ENCODE measurements around the gene PDGFD.

GRCh38 chr11:103985041-103985440 is 178.9 kb downstream of the PDGFD start:
- TF ChIP-seq CTCF (IDR thresholded peaks at IDR 0.05; ENCODE audit: borderline replicate concordance, extremely low read depth, low read length, poor library complexity, severe bottlenecking) (no peak), EZH2 (IDR thresholded peaks at IDR 0.05; ENCODE audit: borderline replicate concordance, low read depth, low read length, severe bottlenecking) (no peak)
